HL-60/S4 treated with phorbol 12-myristate 13-acetate at 8.2 ng/mL for 4 days and 3 days (cell line): ENCODE data around the gene PIGQ.

Experiments used
- in situ Hi-C: fragments of 300-500 bp; cut with MboI; formaldehyde crosslinking; loops from 2 replicates; pipeline ENCODE4 v1.15.0; 2022; ENCODE audit warnings: low sequenced_read_pairs

Gene PIGQ

DNA sequence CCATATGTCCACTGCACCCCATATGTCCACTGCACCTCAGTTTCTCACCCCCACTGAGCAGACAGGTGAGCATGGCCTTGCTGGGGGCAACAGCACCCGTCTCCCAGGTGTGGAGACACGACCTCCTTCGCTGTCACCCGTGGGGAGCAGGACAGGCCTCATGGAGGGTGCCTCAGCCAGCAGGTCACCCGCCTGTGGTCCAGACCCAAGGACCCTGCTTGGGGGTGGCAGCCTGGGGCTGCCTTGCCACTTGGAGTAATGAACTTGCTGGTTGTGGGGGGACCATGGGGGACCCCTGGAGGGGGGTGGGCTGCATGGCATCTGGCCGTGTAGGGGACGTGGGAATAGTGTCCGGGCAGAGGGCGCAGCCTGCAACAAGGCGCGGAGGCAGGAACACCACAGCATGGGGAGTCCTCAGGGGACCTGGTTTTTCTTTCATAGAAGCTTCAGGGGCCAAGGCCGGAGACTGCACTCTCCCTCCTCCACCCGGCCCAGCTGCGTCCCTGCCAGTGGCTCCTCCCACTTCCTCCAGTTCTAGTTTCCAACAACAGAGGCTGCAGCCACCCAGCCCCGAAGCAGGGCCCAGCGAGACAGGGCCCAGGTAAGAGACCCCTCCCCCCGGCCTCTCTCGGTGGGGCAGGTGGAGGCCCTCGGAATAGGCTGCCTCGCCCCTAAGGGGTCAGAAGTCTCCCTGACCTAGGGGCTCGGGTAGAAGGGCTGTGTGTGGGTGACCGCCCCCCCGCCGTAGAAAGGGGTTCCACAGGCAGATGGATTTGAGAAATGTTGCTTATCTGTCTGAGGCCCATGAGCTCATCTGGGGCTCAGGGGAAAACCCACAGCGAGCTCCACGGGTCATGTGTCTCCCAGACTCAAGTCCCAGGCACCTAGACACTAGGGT, 3.0 kb upstream of the PIGQ start, which contains the start of gene NHLRC4:
Gene NHLRC4, plus strand, starts transcription at position 531 of the 898 bp plus-strand sequence. CDS start 1,043 bp downstream, outside the sequence.
- in situ Hi-C loops = no loop called here

DNA sequence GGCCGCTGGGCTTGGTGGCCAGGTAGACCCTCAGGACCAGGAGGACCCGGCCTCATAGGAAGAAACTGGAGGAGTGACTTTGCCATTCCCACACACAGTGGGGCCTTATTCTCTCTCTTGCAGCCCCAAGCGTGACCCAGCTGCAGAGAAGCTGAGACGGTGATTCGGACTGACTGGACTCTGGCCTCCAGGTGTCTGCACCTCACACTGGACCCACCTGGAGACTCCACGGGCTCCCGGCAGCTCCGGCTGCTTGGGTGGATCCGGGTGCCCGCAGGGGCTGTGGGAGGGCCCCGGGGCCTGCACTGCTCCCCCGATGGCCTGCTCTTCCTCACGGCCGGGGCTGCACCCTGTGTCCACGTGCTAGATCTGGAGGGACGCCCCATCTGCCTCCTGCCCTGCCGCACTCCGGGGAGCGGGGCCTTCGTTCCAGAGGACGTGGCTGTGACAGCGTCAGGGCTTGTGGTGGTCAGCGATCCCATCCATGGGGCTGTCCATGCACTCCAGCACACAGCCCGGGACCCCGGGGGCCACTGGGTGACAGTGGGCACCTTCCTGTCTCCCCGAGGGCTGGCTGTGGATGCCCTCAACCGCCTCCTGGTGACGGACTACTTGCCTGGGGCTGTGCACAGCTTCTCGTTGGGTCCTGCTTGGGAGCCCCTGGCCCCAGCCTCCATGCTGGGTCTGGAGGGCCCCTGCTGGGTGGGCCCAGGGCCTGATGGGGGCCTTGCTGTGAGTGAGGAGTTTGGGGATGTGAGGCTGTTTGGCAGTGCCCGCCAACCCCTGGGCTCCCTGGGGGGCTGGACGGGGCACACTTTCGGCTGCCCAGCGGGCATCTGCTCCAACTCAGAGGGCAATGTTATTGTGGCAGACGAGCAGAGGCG, 2.2 kb upstream of the PIGQ start:
- in situ Hi-C loops = no loop called here

DNA sequence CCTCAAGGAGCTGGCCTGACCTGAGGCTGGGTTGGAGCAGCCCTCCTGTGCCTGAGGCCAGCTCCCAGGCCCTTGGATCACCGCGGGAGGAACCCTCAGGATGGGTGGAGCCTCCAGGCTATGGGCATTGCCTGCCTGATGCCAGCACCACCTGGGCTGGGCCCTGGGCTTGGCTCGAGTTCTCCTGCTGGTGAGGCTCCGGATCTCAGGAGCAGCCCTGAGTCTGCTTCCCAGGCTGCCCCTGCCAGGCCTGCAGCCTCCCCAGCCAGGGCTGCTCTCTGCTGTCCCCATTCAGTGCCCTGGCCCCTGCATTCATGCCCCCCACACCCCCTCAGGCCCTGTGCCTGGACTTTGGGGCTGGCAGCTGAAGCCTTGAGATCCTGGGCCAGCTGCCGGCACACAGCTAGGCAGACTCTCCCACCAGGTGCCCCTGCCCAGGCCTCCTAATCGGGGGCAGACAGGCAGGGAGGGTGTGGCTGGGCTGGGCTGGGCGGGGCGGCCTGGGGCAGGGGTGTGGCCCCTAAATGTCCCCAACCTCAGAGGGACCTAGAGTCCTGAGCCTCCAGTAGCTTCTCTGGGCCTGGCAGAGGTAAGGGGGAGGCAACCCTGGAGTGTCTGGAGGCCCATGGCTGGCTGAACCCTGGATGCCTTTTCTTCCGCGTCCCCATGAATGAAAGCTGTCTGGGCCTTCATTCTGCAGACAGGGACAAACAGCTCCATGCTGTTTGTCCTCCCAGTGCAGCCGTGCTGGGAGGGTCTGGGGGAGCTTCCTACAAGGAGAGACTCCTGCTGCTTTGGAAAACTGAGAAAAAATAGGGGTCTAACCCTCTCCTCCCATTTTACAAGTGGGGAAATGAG, 1.1 kb upstream of the PIGQ start:
- in situ Hi-C loops = no loop called here

DNA sequence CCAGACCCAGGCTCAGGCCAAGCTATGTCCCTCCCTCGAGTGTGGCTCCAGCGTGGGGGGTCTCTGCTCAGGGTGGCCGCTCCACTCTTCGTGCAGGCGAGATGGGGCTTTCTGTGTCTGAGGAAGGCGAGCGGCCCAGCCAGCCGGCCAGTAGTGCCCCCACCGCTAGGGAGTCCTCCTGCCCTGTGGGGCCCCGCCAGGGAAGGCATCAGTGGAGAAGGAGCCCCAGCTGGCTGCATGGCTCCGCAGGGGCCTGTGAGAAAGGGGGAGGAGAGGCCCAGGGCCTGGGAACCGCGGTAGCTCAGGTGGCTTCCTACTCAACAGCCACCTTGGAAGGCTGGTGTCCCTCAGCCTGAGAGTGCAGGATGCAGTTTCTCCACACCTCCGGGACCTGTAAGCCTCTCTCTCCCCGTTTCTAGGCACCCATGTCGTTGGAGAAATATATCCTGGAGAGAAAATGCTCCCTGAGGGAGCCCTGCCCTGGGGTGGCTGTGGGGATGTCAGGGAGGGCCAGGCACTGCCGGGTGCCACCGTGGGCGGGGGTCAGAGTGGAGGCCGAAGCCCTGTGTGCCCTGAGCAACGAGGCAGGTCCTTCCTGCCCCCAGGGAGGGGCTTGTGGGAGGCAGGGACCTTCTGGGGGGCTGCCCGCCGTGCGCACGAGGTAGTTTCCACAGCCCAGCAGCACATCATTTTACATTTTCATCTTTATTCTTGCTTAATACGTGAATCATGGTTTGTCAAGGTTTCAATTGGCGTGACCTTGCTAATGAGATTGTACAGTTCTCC, 3.3 kb downstream of the PIGQ start:
- in situ Hi-C loops = no loop called here

DNA sequence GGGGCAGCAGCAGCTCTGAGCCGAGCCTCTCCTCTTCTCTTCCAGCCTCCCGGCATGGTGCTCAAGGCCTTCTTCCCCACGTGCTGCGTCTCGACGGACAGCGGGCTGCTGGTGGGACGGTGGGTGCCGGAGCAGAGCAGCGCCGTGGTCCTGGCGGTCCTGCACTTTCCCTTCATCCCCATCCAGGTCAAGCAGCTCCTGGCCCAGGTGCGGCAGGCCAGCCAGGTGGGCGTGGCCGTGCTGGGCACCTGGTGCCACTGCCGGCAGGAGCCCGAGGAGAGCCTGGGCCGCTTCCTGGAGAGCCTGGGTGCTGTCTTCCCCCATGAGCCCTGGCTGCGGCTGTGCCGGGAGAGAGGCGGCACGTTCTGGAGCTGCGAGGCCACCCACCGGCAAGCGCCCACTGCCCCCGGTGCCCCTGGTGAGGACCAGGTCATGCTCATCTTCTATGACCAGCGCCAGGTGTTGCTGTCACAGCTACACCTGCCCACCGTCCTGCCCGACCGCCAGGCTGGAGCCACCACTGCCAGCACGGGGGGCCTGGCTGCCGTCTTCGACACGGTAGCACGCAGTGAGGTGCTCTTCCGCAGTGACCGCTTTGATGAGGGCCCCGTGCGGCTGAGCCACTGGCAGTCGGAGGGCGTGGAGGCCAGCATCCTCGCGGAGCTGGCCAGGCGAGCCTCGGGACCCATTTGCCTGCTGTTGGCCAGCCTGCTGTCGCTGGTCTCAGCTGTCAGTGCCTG, 4.4 kb downstream of the PIGQ start:
- in situ Hi-C loops = no loop called here

DNA sequence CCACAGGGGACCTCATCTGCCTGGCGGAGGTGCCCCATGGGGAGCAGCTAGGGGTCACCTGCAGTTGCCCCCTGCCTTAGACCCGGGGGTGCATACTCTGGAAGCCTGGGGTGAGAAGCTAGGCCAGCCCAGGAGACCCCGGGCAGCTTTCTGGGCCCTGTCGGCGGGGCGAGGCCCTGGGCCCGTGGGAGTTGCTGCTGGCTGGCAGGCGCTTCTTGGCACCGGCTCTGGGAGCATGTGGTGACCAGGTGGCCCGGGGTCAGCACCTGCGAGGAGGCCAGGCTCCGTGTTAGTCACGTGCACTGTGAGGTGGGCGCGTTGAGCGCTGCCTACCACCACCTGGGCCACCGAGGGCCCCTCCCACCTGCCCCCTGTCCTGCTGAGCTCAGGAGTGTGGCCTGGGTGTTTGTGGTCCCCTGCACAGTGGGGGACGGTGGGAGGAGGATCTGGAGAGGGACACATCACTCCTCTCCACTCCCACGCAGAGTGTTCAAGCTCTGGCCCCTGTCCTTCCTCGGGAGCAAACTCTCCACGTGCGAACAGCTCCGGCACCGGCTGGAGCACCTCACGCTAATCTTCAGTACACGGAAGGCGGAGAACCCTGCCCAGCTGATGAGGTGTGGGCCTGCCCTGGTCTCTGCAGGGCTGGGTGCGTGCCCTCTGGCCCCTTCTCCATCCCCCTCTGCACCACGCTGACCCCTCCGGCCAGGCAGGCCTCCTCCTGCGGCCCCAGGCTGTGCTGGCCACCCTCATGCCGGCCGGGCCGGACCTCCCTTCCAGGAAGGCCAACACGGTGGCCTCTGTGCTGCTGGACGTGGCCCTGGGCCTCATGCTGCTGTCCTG, 5.8 kb downstream of the PIGQ start:
- in situ Hi-C loops = no loop called here

DNA sequence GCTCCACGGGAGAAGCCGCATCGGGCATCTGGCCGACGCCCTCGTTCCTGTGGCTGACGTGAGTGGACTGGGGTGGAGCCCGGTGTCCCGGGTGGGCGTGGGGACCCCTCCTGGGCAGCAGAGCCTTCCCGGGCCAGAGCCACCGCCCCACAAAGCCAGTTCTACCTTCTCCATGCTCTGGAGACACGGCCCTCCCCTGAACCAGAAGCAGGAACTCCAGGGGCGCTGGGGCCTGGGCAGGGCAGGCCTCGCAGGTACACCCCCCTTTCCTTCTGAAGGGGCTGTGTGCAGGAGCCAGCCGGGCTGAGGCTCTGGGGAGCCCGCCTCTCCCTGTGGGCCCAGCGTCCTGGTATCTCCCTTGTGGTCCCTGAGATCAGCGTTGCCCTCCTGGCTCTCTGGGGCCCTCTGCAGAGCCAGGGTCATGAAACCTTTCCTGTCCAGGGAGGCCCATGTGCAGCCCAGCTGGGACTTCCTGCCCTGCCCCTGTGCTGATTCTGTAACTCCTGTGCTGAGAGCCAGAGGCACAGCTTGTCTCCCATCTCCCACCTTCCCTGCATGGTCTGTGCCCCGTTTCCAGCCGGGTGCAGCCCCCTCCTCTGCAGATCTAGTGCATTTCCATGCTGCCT, 6.5 kb downstream of the PIGQ start:
- in situ Hi-C loops = no loop called here

DNA sequence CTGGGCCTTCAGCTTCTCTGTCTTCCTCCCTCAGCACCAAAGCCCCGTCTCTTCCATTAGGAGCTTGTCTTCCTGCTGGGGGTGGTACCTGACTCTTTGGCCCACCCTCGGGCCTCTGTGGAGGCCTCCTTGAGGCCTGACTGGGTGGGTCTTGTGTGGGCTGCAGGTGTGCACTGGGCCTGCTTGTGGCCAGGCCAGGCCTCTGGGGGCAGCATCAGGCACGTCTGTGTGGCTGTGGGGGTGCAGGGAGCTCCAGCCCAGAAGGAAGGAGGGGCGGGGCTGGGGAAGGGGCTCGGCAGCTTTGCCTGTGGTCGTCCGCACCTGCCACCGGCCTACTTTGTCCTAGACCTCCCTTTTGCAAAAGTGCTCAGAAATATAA, 7.0 kb downstream of the PIGQ start:
- in situ Hi-C loops = no loop called here

DNA sequence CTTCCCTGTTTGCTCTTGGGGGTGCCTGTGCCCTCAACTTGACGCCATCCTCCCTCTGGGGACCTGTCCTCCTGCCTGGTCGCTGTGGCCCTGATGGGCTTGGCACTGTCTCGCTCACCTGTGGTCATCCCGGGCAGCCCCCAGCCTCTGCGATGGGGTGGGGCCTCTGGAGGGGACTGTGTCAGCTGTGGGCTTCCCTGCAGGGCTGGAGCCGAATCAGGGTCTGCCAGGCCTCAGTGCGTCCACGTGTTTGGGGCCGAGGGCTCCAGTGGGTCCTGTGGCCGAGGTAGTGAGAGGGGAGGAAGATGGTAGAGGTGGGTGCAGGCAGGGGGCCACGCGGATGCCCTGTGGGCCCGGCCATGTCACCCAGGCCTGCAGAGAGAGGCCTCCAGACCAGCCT, 8.0 kb downstream of the PIGQ start:
- in situ Hi-C loops = no loop called here

DNA sequence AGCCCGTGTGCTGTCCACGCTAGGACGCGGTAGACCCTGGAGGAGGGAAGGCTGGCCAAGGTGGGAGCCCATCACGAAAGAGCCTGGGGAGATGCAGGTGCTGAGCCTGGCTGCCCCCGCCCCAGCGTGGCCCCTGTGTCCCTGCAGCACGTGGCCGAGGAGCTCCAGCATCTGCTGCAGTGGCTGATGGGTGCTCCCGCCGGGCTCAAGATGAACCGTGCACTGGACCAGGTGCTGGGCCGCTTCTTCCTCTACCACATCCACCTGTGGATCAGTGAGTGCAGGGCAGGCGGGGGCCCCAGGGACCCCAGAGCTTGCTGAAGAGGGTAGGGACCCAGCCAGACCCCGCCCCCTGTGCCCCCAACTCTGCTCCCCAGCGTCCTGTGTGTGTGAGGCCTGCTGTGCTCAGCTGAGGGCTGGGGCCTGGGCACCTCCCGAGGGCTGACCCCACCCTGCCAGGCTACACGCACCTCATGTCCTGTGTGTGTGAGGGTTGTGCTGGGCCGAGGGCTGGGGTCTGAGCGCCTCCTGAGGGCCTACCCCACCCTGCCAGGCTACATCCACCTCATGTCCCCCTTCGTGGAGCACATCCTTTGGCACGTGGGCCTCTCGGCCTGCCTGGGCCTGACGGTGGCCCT, 8.6 kb downstream of the PIGQ start:
- in situ Hi-C loops = no loop called here

DNA sequence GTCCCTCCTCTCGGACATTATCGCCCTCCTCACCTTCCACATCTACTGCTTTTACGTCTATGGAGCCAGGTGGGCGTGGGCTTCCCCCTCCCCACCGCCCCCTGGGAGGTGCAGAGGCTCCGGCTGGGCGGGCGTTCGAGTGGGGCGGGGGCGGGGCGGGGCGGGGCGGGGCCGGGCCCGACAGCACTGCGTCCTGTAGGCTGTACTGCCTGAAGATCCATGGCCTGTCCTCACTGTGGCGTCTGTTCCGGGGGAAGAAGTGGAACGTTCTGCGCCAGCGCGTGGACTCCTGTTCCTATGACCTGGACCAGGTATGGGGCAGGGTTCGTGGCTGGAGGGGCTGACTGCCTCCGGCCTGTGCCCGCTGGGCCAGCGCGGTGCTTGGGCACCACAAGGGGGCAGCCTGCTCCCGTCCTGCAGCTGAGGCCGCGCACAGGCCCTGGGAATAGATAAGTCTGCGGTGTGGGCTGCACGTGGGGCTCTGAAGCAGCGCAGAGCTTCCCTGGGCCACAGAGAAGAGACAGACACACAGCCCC, 9.2 kb downstream of the PIGQ start:
- in situ Hi-C loops = no loop called here

DNA sequence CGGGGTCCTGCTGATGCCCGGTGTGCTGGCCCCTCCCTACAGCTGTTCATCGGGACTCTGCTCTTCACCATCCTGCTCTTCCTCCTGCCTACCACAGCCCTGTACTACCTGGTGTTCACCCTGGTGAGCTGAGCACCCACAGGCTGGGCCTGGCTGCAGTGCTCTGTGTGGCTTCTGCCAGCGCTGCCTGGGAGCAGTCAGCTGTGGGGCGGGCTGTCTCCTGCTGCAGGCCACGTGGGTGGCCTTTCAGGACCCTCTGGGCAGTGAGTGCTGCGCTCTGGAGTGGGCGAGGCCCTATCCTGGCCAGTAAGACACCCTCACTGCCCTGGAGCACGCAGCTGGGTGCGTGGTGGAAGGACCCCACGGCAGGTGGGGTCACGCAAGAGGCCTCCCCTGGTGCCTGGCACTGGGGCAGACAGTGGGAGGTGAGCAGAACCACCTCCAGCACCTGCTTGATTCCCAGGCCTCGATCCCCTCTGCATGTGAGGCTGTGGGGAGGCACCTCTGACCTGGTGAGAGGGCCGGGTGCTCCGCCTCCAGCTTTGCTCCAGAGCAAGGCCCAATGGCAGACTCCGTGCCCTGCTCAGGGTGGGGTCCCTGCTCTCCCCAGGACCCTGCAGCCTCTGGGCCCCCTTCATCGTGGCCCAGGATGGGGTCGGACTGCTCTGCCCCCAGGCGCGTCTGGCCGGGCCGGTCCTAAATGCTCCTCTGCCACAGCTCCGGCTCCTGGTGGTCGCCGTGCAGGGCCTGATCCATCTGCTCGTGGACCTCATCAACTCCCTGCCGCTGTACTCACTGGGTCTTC, 10.6 kb downstream of the PIGQ start:
- in situ Hi-C loops = no loop called here

DNA sequence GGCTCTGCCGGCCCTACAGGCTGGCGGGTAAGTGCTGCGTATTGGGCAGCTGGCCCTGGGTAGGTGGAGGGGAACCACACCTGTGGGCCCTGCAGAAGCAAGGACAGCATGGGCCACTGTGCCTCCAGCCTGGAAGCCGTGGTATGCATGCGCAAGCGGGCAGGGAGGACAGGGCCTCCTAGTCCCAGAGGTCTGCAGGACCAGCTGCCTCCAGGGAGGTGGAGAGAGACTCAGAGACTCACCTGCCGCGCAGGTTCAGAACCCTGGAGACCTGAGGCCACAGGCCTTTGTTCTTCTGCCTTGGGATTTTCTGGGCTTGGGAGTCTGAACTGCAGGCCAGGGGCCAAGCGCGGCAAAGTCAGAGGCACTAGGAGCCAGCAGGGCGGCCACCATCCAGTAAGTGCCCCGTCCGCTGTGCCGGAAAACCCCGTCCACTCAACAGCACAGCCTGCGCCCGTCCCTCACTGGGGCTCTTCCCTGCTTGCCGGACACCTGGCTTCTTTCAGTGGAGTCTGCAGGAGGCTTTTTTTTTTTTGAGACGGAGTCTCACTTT, 11.3 kb downstream of the PIGQ start:
- in situ Hi-C loops = no loop called here

DNA sequence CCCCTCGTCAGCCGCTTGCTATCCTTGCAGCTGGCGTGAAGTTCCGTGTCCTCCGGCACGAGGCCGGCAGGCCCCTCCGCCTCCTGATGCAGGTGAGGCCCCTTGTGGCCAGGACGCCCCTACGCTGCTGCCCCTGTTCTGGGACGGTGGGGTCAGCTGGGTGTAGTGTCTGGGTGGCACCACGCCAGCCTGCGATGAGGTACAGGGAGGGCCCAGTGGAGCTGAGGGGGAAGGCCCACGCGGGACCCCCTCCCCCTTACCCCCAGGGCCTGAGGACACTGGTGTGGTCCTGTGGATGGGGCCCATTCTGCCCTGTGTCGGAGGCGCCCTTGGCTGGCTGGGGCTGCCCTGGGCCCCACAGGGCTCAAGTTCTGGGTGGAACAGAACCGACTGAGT, 12.4 kb downstream of the PIGQ start:
- in situ Hi-C loops = no loop called here

DNA sequence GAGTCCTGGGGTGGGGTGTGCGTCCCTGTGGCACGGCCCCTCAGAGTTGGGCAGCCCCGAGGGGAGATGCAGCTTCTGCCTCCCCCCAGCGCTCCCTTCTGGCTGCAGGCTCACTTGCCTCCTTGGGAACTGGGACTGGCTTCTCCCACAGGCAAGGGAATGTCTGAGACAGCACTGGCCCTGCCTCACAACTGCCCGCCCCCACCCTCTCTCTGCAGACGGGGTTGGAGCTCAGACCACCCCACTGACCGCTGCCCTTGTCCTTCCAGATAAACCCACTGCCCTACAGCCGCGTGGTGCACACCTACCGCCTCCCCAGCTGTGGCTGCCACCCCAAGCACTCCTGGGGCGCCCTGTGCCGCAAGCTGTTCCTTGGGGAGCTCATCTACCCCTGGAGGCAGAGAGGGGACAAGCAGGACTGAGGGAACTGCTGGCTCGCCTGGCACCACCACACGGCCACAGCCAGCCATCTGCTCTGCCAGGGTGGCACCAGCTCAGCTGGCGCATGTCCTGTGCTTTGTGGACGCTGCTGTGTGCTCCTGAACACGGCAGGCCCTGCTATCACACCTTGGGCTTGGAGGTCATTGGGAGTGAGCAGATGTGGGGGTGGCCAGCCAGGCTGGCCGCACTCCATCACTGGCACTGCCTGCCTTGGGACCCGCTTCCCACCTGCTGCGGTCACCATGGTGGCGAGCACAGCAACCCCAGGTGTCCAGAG, 13.0 kb downstream of the PIGQ start:
- in situ Hi-C loops = no loop called here

DNA sequence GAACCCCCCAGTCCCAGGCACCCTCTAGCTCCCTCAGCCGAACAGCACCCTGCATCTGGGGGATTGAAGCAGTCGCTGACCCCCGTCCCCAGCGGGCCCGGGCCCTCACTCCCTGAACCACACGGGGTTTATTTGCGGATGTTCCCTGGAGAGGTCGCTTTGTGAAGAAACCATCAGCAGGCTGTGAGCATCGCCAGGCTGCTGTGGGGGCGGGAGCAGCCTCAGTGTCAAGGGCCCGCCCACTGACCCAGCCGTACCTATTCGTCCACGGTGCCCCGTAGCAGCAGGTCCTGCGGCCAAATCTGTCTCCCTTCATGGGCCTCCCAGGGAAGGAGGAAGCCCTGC, 13.7 kb downstream of the PIGQ start:
- in situ Hi-C loops = no loop called here
